ENCODE measurements around the gene CIAO2B. TPM values are rescaled to one million over a fixed set of nuclear protein-coding genes. Genes with fewer than 3 reads are reported as not detected.
"Not testable (repeated sequence)": the region's sequence is repeated elsewhere in the genome, so short reads cannot be mapped to it uniquely, and the experiment has no call there.

The CIAO2B gene
- polyA plus RNA-seq, 1 donor from 2014 or later, result 339 TPM

- not testable (repeated sequence) for H4K20me1 ChIP-seq (ENCODE audit: insufficient read depth); H2AFZ ChIP-seq (ENCODE audit: low read depth, low read length); H3K4me2 ChIP-seq (ENCODE audit: low read length); H3K9ac ChIP-seq (ENCODE audit: low read length); H3F3A ChIP-seq (ENCODE audit: insufficient read depth, low read length, poor library complexity, severe bottlenecking); H3K4me3 ChIP-seq (ENCODE audit: low read length); H3K36me3 ChIP-seq (ENCODE audit: insufficient read depth, low read length); H3K27me3 ChIP-seq (ENCODE audit: insufficient read depth, low read depth, low read length); H3K79me2 ChIP-seq (replicated peaks; ENCODE audit: insufficient read depth, low read length); H3K9me2 ChIP-seq (ENCODE audit: insufficient read depth, low read length); H3K9me3 ChIP-seq (ENCODE audit: low read length); H3K27ac ChIP-seq (ENCODE audit: low read length)
These were observed 40.1 kb upstream of the CIAO2B start for GRCh38 chr16:66974156-66974931.

GRCh38 chr16:66973716-66974115 lies 39.5 kb upstream of the CIAO2B start:
- Histone ChIP-seq H3K27me3 (ENCODE audit: insufficient read depth, low read depth, low read length) (no peaks in the 10 kb centered on the region), H3K9me2 (ENCODE audit: insufficient read depth, low read length) (no peaks in the 10 kb centered on the region), H3F3A (ENCODE audit: insufficient read depth, low read length, poor library complexity, severe bottlenecking) (no peaks in the 10 kb centered on the region), H3K27ac (ENCODE audit: low read length) (no peak overlapping the region), H3K79me2 (replicated peaks; ENCODE audit: insufficient read depth, low read length) (no peaks in the 10 kb centered on the region), H3K36me3 (ENCODE audit: insufficient read depth, low read length) (no peaks in the 10 kb centered on the region), H3K9me3 (ENCODE audit: low read length) (no peaks in the 10 kb centered on the region), H3K4me3 (ENCODE audit: low read length) (no peak overlapping the region), H3K4me2 (ENCODE audit: low read length) (no peak overlapping the region), H3K9ac (ENCODE audit: low read length) (no peak overlapping the region), H2AFZ (ENCODE audit: low read depth, low read length) (no peak overlapping the region), H4K20me1 (ENCODE audit: insufficient read depth) (no peaks in the 10 kb centered on the region)
- TF ChIP-seq SMC3 (conservative IDR thresholded peaks at IDR 0.05; ENCODE audit: poor library complexity) (no peak), EP300 (conservative IDR thresholded peaks at IDR 0.05; ENCODE audit: poor library complexity, severe bottlenecking) (no peak), REST (IDR thresholded peaks at IDR 0.05; ENCODE audit: borderline replicate concordance) (no peak), RAD21 (conservative IDR thresholded peaks at IDR 0.05) (no peak), TAF1 (IDR thresholded peaks at IDR 0.05; ENCODE audit: low read depth) (no peak), CTCF (IDR thresholded peaks at IDR 0.05; ENCODE audit: poor library complexity, severe bottlenecking) (no peak), EZH2 (IDR thresholded peaks at IDR 0.05; ENCODE audit: borderline replicate concordance, insufficient read depth, low read length, poor library complexity, severe bottlenecking) (no peak), MXI1 (conservative IDR thresholded peaks at IDR 0.05; ENCODE audit: poor library complexity, severe bottlenecking) (no peak), POLR2AphosphoS5 (IDR thresholded peaks at IDR 0.05) (no peak)
